GM19463 (cell line): ENCODE data around the gene KRT36.

Source experiments
- ATAC-seq: cut with Tn5 transposase; IDR thresholded peaks from one replicate; pipeline ENCODE4 v1.9.1; 2021; ENCODE audit warnings: mild to moderate bottlenecking, moderate library complexity; ENCODE audit not compliant: unreplicated experiment

Gene KRT36

DNA sequence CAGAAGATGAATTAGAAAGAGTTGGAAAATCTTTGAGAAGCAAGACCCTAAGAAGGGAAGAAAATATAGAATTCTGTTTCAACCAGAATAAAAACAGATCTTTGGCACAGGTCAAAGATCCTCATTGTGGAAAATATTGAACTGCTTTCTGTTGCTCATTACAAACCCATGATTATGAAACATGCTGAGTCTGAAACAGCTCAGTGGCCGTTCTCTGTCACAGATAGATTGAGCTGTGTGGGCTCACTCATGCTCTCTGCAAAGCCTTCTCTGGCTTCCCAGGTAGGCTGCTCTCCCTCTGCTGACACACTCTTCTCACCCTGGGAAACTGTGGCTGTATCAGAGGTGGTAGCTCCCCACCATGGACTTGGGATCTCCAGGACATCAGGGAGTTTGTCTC lies 45.5 kb downstream of the KRT36 start:
- ATAC-seq: no peak

DNA sequence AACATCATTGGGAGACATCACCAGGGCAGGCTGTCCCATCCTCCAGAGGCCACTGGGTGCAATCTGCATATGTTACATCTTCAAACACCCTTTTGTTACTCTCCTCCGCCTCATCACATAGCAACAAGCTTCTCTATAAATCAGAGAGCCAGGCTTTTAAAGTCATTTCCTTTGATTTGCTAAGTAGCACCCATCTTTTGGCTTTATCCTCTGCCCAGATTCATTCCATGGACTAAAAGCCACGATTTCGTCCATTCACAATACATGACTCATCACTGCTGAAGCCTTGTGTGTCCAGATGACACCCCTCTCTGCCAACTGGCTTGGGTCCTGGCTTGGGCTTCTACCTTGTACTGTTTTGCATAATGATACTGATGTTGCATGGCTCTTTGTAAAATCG lies 47.0 kb downstream of the KRT36 start:
- ATAC-seq: no peak

DNA sequence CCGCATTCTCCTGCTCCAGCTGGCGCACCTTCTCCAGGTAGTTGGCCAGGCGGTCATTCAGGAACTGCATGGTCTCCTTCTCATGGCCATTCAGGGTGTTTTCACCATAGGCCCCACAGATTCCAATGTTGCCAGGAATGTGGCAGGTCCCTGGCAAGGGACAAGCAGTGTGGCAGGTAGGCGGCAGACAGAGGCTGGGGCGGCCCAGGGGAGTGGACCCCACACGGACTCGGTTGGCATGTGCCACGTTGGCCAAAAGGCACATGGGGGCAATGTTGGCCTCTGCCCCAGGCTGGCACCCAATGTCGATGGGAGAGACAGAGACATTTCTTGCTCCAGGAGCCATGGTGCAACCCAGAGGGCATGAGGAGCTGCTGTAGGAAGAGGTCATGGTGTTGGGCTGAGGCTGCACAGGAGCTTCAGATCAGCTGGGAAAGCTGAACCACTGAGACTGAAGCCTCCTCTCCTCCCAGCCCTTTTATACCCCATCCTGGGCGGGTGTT lies 49.1 kb downstream of the KRT36 start, which contains the start of gene KRT38:
KRT38 (minus strand) TSS at position 453 of the 503 bp plus-strand sequence; CDS start at position 391, 62 bp downstream.
- ATAC-seq: no peak

DNA sequence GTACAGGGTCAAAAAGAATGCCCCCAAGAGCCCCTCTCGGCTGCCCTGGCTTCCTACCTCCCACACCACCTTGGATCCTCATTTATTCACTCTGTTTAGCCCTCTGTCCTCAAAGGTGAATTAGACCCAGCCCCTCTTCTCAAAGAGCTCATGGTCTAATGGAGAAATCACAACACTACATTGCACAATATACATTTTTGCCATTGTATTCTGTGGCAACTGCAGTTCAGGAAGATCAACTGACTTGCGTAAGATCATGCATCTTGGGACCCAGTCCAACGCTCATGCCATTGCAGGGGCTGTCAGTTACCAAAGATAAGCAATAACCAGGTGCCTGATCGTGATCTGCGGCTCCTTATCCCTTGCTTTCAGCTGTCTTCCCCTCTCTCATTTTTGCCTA lies 50.3 kb downstream of the KRT36 start:
- ATAC-seq: no peak

DNA sequence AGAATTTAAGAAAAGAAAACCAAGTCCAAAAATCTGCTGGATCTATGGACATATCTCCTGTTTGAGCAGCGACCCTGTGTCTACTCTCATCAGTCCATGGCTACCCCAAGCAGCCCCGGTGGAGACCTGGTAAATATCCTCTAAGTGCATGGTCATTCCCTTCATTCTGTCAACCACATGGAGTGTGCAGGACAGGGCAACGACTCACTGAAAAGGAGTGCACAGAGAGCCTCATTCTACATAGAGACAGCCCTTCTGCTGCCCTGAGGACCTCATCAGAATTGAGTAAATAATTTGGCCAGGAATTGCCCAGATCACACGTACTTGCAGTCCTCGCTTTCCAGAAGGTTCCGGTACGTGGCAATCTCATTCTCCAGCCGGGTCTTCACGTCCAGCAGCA lies 51.9 kb downstream of the KRT36 start:
- ATAC-seq: no peak

DNA sequence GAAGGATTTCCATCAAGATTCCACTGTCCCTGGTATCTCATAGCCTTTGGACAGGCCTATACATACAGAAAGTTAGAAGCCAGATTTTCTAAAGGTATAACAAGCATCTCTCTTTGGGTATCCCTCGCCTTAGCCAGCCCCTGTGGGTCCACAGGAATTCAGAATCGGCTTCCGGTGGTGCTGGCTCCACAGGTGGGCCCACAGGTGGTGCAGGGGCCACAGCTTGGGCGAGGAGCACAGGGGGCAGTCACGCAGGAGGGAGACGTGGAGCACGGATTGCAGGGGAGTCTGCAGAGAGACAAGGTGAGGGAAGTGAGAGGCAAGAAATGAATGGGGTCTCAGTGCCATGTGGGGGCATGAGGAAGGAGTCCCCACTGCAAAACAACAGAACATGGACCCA lies 52.5 kb downstream of the KRT36 start:
- ATAC-seq: no peak
